HEK293 (cell line): ENCODE data around the gene RFNG.

ENCODE experiments used
- ELK4 ChIP-seq: IDR thresholded peaks from 2 replicates; pipeline ENCODE4 v1.6.1; 2011; ENCODE audit warnings: mild to moderate bottlenecking, low read depth, low read length, borderline replicate concordance
- FEZF1 ChIP-seq: fragments of 450-650 bp; formaldehyde crosslinking; IDR thresholded peaks from 2 replicates; pipeline ENCODE4 v1.5.1; 2016; ENCODE audit warnings: missing biosample characterization, missing genetic modification characterization
- HOXC10 ChIP-seq: sonication (generic); formaldehyde crosslinking; IDR thresholded peaks from 2 replicates; pipeline ENCODE4 v1.8.1; 2023; ENCODE audit warnings: mild to moderate bottlenecking, missing genetic modification reagents
- KLF1 ChIP-seq: fragments of 450-650 bp; formaldehyde crosslinking; IDR thresholded peaks from 2 replicates; pipeline ENCODE4 v1.5.1; 2016; ENCODE audit warnings: missing biosample characterization, missing genetic modification characterization
- REST ChIP-seq: fragments of 450-650 bp; formaldehyde crosslinking; IDR thresholded peaks from 2 replicates; pipeline ENCODE4 v1.5.1; 2016; ENCODE audit warnings: missing biosample characterization, missing genetic modification characterization
- SETDB1 ChIP-seq: IDR thresholded peaks from one replicate; pipeline ENCODE4 v1.6.1; 2017; ENCODE audit warnings: mild to moderate bottlenecking, low read length, moderate library complexity, mixed read lengths; ENCODE audit not compliant: insufficient read length
- ZFHX2 ChIP-seq: fragments of 450-650 bp; formaldehyde crosslinking; conservative IDR thresholded peaks from 2 replicates; pipeline ENCODE4 v1.5.1; 2016; ENCODE audit warnings: missing biosample characterization, missing genetic modification characterization
- ZNF112 ChIP-seq: fragments of 450-650 bp; formaldehyde crosslinking; IDR thresholded peaks from 2 replicates; pipeline ENCODE4 v1.5.0; 2017; ENCODE audit warnings: missing biosample characterization, missing genetic modification characterization
- ZNF132 ChIP-seq: fragments of 450-650 bp; formaldehyde crosslinking; IDR thresholded peaks from 2 replicates; pipeline ENCODE4 v1.5.1; 2017; ENCODE audit warnings: missing biosample characterization, missing genetic modification characterization, borderline replicate concordance
- ZNF214 ChIP-seq: fragments of 450-650 bp; formaldehyde crosslinking; IDR thresholded peaks from 2 replicates; pipeline ENCODE4 v1.5.1; 2017; ENCODE audit warnings: missing biosample characterization, mild to moderate bottlenecking, missing genetic modification characterization, borderline replicate concordance
- ZNF223 ChIP-seq: fragments of 450-650 bp; formaldehyde crosslinking; IDR thresholded peaks from 2 replicates; pipeline ENCODE4 v1.5.1; 2016; ENCODE audit warnings: missing biosample characterization, missing genetic modification characterization
- ZNF266 ChIP-seq: fragments of 450-650 bp; formaldehyde crosslinking; IDR thresholded peaks from 2 replicates; pipeline ENCODE4 v1.5.1; 2016; ENCODE audit warnings: missing biosample characterization, missing genetic modification characterization, low read depth
- ZNF274 ChIP-seq, 2 experiments: fragments of 200-500 bp in 1 of 2; fragments of 450-650 bp in 1 of 2; sonication (Bioruptor generic) in 1 of 2; formaldehyde crosslinking in 1 of 2; IDR thresholded peaks; 2 replicates each; pipeline versions ENCODE4 v1.5.1 to v1.6.1; 2014 to 2016; ENCODE audit warnings: borderline replicate concordance in 1 of 2, inconsistent platforms in 1 of 2, low read length in 1 of 2, missing biosample characterization in 1 of 2, missing genetic modification characterization in 1 of 2
- ZNF302 ChIP-seq: fragments of 450-650 bp; formaldehyde crosslinking; IDR thresholded peaks from 2 replicates; pipeline ENCODE4 v1.5.1; 2016; ENCODE audit warnings: missing biosample characterization, missing genetic modification characterization, low read depth
- ZNF366 ChIP-seq: fragments of 450-650 bp; formaldehyde crosslinking; conservative IDR thresholded peaks from 2 replicates; pipeline ENCODE4 v1.5.1; 2016; ENCODE audit warnings: missing biosample characterization, missing genetic modification characterization
- ZNF391 ChIP-seq: fragments of 450-650 bp; formaldehyde crosslinking; IDR thresholded peaks from 2 replicates; pipeline ENCODE4 v1.5.1; 2016; ENCODE audit warnings: low read depth, missing biosample characterization, missing genetic modification characterization, borderline replicate concordance
- ZNF513 ChIP-seq: fragments of 450-650 bp; IDR thresholded peaks from 2 replicates; pipeline ENCODE4 v1.5.1; 2018; ENCODE audit warnings: missing biosample characterization, missing genetic modification characterization
- ZNF549 ChIP-seq: fragments of 450-650 bp; IDR thresholded peaks from 2 replicates; pipeline ENCODE4 v1.5.1; 2018; ENCODE audit warnings: missing biosample characterization, missing genetic modification characterization, mild to moderate bottlenecking, inconsistent platforms, moderate library complexity
- ZNF558 ChIP-seq: fragments of 450-650 bp; formaldehyde crosslinking; IDR thresholded peaks from 2 replicates; pipeline ENCODE4 v1.5.1; 2016; ENCODE audit warnings: missing biosample characterization, missing genetic modification characterization
- ZNF571 ChIP-seq: fragments of 450-650 bp; formaldehyde crosslinking; IDR thresholded peaks from 2 replicates; pipeline ENCODE4 v1.5.0; 2017; ENCODE audit warnings: missing biosample characterization, missing genetic modification characterization
- ZNF596 ChIP-seq: fragments of 450-650 bp; IDR thresholded peaks from 2 replicates; pipeline ENCODE4 v1.5.0; 2018; ENCODE audit warnings: missing biosample characterization, mild to moderate bottlenecking, missing genetic modification characterization, moderate library complexity
- ZNF654 ChIP-seq: fragments of 450-650 bp; formaldehyde crosslinking; IDR thresholded peaks from 2 replicates; pipeline ENCODE4 v1.5.1; 2016; ENCODE audit warnings: low read depth, missing biosample characterization, missing genetic modification characterization
- ZNF658 ChIP-seq: fragments of 450-650 bp; formaldehyde crosslinking; IDR thresholded peaks from 2 replicates; pipeline ENCODE4; 2016; ENCODE audit warnings: missing biosample characterization, missing genetic modification characterization
- ZNF677 ChIP-seq: fragments of 450-650 bp; IDR thresholded peaks from 2 replicates; pipeline ENCODE4 v1.5.0; 2018; ENCODE audit warnings: missing biosample characterization, mild to moderate bottlenecking, missing genetic modification characterization, moderate library complexity
- ZNF701 ChIP-seq: fragments of 450-650 bp; formaldehyde crosslinking; IDR thresholded peaks from 2 replicates; pipeline ENCODE4 v1.5.1; 2016; ENCODE audit warnings: missing biosample characterization, missing genetic modification characterization
- ZSCAN18 ChIP-seq: fragments of 450-650 bp; formaldehyde crosslinking; IDR thresholded peaks from 2 replicates; pipeline ENCODE4 v1.5.1; 2016; ENCODE audit warnings: missing biosample characterization, missing genetic modification characterization
- TF ChIP-seq, protein P1 (sequence below): fragments of 450-650 bp; formaldehyde crosslinking; IDR thresholded peaks from 2 replicates; pipeline ENCODE4 v1.5.1; 2016; ENCODE audit warnings: missing biosample characterization, missing genetic modification characterization
- TF ChIP-seq, protein P2 (sequence below): fragments of 450-650 bp; formaldehyde crosslinking; IDR thresholded peaks from 2 replicates; pipeline ENCODE4 v1.5.1; 2016; ENCODE audit warnings: missing biosample characterization, missing genetic modification characterization, low read depth

Gene RFNG

GRCh38 chr17:82065638-82066303 lies 14.2 kb upstream of the RFNG start, which contains the start of gene DUS1L (continued):
- TF ChIP-seq ZNF366 (tag by site-specific recombination) (no peak), ZNF549 (tag by site-specific recombination) (no peak), FEZF1 (tag by site-specific recombination) (peak; percentile 40), ZNF266 (no peak), ZNF391 (peak; percentile 94), ZNF223 (tag by site-specific recombination) (peak; percentile 53; the same call in 1 of the 2 replicates), ZNF274 (IDR thresholded peaks at IDR 0.05; ENCODE audit: low read length) (no peak), ZNF274 (tag by site-specific recombination; IDR thresholded peaks at IDR 0.05; ENCODE audit: borderline replicate concordance) (no peak), ZNF302 (tag by site-specific recombination) (0 out of 2 replicates have a peak, but pooled peaks have one; percentile 54), REST (tag by site-specific recombination) (no peak), ZNF677 (tag by site-specific recombination) (peak; percentile 65), ZNF596 (peak; percentile 69), ZNF571 (no peak), ZNF112 (tag by site-specific recombination) (no peak), ELK4 (peak; percentile 42; the same call in 1 of the 2 replicates), ZNF132 (tag by site-specific recombination) (no peak), KLF1 (peak; percentile 43), ZNF513 (no peak; the same call in 1 of the 2 replicates), ZNF214 (no peak), ZNF558 (tag by site-specific recombination) (no peak), ZSCAN18 (tag by site-specific recombination) (peak; percentile 61; the same call in 1 of the 2 replicates), ZNF654 (no peak), ZNF658 (tag by site-specific recombination) (no peak), ZNF701 (tag by site-specific recombination) (no peak), SETDB1 (no peak), ZFHX2 (tag by site-specific recombination) (peak; percentile 83), HOXC10 (peak; percentile 10; the same call in 1 of the 2 replicates)
- TF ChIP-seq, protein P1, sequence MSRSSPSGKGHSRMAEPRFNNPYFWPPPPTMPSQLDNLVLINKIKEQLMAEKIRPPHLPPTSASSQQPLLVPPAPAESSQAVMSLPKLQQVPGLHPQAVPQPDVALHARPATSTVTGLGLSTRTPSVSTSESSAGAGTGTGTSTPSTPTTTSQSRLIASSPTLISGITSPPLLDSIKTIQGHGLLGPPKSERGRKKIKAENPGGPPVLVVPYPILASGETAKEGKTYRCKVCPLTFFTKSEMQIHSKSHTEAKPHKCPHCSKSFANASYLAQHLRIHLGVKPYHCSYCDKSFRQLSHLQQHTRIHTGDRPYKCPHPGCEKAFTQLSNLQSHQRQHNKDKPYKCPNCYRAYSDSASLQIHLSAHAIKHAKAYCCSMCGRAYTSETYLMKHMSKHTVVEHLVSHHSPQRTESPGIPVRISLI (tag by site-specific recombination), result no peak
- TF ChIP-seq, protein P2, sequence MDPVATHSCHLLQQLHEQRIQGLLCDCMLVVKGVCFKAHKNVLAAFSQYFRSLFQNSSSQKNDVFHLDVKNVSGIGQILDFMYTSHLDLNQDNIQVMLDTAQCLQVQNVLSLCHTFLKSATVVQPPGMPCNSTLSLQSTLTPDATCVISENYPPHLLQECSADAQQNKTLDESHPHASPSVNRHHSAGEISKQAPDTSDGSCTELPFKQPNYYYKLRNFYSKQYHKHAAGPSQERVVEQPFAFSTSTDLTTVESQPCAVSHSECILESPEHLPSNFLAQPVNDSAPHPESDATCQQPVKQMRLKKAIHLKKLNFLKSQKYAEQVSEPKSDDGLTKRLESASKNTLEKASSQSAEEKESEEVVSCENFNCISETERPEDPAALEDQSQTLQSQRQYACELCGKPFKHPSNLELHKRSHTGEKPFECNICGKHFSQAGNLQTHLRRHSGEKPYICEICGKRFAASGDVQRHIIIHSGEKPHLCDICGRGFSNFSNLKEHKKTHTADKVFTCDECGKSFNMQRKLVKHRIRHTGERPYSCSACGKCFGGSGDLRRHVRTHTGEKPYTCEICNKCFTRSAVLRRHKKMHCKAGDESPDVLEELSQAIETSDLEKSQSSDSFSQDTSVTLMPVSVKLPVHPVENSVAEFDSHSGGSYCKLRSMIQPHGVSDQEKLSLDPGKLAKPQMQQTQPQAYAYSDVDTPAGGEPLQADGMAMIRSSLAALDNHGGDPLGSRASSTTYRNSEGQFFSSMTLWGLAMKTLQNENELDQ (tag by site-specific recombination), result no peak
